Mesodermal cell (in vitro differentiated cells): Measurements from ENCODE around the gene HECTD4.

Experiments
- H3K27ac ChIP-seq: 2 replicates; pipeline ENCODE4 v1.7.0; 2013; ENCODE audit warnings: mild to moderate bottlenecking, low read depth, low read length, moderate library complexity; ENCODE audit not compliant: severe bottlenecking
- H3K36me3 ChIP-seq: 2 replicates; pipeline ENCODE4 v1.7.1; 2013; ENCODE audit warnings: mild to moderate bottlenecking, low read length, moderate library complexity; ENCODE audit not compliant: control insufficient read depth, insufficient read depth
- H3K4me1 ChIP-seq: one replicate; pipeline ENCODE4 v1.7.1; 2013; ENCODE audit warnings: mild to moderate bottlenecking, low read length; ENCODE audit not compliant: insufficient read depth, control insufficient read depth, poor library complexity, severe bottlenecking
- H3K4me3 ChIP-seq: 2 replicates; pipeline ENCODE4 v1.7.0; 2013; ENCODE audit warnings: low read length, control low read depth, mild to moderate bottlenecking; ENCODE audit not compliant: insufficient read depth, poor library complexity, severe bottlenecking; ENCODE audit errors: extremely low read depth
- H3K9me3 ChIP-seq: 2 replicates; pipeline ENCODE4 v1.7.1; 2013; ENCODE audit warnings: mild to moderate bottlenecking, low read length, moderate library complexity; ENCODE audit not compliant: control insufficient read depth
- WGBS, 2 experiments: methylation state at CpG; one replicate each; pipeline ENCODE4 v1.1.5; 2013; ENCODE audit warnings: missing lambda C conversion rate in 2 of 2; ENCODE audit not compliant: insufficient coverage in 2 of 2; 5-methylcytosine and 5-hydroxymethylcytosine counted together

HECTD4 gene

DNA sequence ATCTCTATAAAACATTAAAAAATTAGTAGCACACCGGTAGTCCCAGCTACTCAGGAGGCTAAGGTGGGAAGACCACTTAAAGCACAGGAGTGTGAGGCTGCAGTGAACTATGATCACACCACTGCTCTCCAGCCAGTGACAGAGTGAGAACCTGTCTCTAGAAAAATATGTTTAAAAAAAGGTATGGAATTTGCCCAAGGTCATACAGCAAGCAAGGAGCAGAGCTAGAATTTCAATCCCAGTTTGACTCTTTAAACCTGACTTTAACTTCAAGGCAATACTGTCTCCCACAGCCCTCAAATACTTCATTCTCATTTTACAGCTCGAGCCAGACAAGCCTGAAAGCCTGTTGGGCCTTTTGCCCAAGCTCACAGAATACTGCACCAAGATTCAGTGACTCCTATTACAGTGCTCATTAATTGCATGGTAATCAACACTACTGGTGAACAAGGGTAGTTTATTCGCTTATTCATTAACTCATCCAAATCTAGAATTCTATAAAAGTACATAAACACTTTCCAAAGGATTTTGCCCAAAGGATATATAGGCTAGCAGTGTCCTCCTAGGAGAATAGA is 8.0 kb downstream of the HECTD4 start:
- H3K36me3 ChIP-seq: peaks cover 6% of the 10 kb centered on the region
- peaks cover 3% of the 10 kb centered on the region for H3K4me1 ChIP-seq
- H3K9me3 ChIP-seq: no peaks in the 10 kb centered on the region
- H3K27ac ChIP-seq: no peak overlapping the region
- WGBS, 2 experiments: 100% methylated on average over 1 to 2 of the region's 3 CpGs
- H3K4me3 ChIP-seq: no peak overlapping the region

- 91 to 92% methylated on average over 6 of the region's 8 CpGs for WGBS, 2 experiments
- no peaks in the 10 kb centered on the region for H3K9me3 ChIP-seq
Observed at GRCh38 chr12:112370868-112371510, 11.2 kb downstream of the HECTD4 start.

GRCh38 chr12:112370199-112370598 is 12.0 kb downstream of the HECTD4 start:
- no CpG with 5 or more reads among the region's 1 CpG for WGBS, 2 experiments
- no peak overlapping the region for H3K27ac ChIP-seq
- peaks cover 3% of the 10 kb centered on the region for H3K36me3 ChIP-seq
- H3K9me3 ChIP-seq: no peaks in the 10 kb centered on the region
- no peak overlapping the region for H3K4me3 ChIP-seq
- peaks cover 3% of the 10 kb centered on the region for H3K4me1 ChIP-seq

More at GRCh38 chr12:112370868-112371510, 11.2 kb downstream of the HECTD4 start:
- no peak overlapping the region for H3K27ac ChIP-seq
- peaks cover 3% of the 10 kb centered on the region for H3K4me1 ChIP-seq
- H3K4me3 ChIP-seq: no peak overlapping the region
- H3K36me3 ChIP-seq: peaks cover 6% of the 10 kb centered on the region

DNA sequence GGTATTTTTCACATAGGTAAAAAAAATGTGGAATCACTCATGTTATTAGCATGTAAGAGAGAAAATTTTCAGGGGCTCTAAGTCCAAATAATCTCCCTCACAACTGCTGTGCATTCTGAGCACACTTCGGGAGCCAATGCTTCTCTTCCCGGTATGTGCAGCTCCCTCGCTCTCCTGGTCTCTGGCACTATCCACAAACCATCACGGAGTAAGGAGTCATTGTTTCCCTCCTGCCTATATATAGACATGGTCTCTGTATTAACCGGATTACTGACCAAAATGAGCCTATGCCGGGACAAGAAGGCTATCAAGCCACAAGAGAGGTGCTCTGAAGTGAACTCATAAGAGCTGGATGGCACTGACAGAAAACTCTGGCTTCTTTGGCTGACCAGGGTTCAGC is 13.4 kb downstream of the HECTD4 start:
- H3K9me3 ChIP-seq: no peaks in the 10 kb centered on the region
- 91 to 94% methylated on average over 6 of the region's 6 CpGs for WGBS, 2 experiments
- no peaks in the 10 kb centered on the region for H3K36me3 ChIP-seq
- H3K4me3 ChIP-seq: no peak overlapping the region
- H3K4me1 ChIP-seq: peaks cover 3% of the 10 kb centered on the region
- H3K27ac ChIP-seq: no peak overlapping the region

- no peak overlapping the region for H3K27ac ChIP-seq
- peaks cover 3% of the 10 kb centered on the region for H3K4me1 ChIP-seq
- no peaks in the 10 kb centered on the region for H3K9me3 ChIP-seq
- no peak overlapping the region for H3K4me3 ChIP-seq
- no peaks in the 10 kb centered on the region for H3K36me3 ChIP-seq
- 90 to 100% methylated on average over 1 to 2 of the region's 3 CpGs for WGBS, 2 experiments
Observed at GRCh38 chr12:112367965-112368364, 14.3 kb downstream of the HECTD4 start.

DNA sequence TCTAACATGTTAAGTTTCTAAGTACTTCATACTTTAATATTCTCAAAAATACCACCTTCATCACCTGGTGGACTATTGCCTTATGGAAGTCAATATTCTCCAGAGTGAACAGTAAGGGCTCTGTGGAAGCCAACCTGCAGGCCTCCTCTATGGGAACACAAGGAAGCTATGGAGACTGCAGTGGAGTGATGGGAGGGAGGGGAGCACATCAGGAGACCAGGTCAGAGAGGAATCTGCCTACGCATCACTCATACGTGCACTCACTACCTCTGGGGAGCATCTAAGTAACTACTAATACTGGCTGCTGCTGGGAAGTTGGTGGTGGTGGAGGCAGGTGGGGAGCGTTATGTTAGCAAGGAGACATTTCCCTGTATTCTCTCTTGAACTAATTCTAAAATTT is 19.9 kb downstream of the HECTD4 start:
- no peak overlapping the region for H3K27ac ChIP-seq
- 77% methylated on average over 2 of the region's 3 CpGs; no CpG with 5 or more reads in 1 of the 2 experiments for WGBS, 2 experiments
- peaks cover under 1% of the 10 kb centered on the region for H3K4me1 ChIP-seq
- H3K9me3 ChIP-seq: no peaks in the 10 kb centered on the region
- no peaks in the 10 kb centered on the region for H3K36me3 ChIP-seq
- H3K4me3 ChIP-seq: no peak overlapping the region

DNA sequence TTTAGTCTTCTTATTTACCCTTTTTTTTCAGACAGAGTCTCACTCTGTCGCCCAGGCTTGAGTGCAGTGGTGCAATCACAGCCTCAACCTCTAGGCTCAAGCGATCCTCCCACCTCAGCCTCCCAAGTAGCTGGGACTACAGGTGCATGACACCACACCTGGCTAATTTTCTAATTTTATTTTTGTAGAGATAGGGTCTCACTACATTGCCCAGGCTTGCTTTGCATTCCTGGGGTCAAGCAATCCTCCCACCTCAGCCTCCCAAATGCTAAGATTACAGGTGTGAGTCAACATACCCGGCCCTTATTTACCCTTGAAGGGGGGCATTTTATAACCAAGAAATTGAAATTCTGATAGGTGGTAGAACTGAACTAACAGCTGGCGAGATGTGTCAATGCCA is 21.0 kb downstream of the HECTD4 start:
- no peak overlapping the region for H3K27ac ChIP-seq
- 90 to 100% methylated on average over 2 of the region's 4 CpGs for WGBS, 2 experiments
- H3K4me1 ChIP-seq: peaks cover 5% of the 10 kb centered on the region
- no peaks in the 10 kb centered on the region for H3K9me3 ChIP-seq
- H3K36me3 ChIP-seq: no peaks in the 10 kb centered on the region
- H3K4me3 ChIP-seq: no peak overlapping the region

DNA sequence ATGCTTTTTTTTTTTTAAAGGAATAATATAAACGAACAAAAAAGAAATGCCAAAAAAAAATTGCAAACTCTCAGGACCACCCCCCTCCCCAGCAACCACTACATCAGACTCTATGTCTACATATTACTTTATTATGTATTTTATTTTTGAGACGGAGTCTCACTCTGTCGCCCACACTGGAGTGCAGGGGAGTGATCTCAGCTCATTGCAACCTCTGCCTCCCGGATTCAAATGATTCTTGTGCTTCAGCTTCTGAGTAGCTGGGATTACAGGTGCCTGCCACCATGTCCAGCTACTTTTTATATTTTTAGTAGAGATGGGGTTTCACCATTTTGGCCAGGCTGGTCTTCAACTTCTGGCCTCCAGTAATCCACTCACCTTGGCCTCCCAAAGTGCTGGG is 22.9 kb downstream of the HECTD4 start:
- no peak overlapping the region for H3K4me3 ChIP-seq
- no peak overlapping the region for H3K27ac ChIP-seq
- no peaks in the 10 kb centered on the region for H3K36me3 ChIP-seq
- H3K4me1 ChIP-seq: peaks cover 5% of the 10 kb centered on the region
- H3K9me3 ChIP-seq: no peaks in the 10 kb centered on the region
- WGBS, 2 experiments: 83 to 100% methylated on average over 1 to 2 of the region's 4 CpGs

DNA sequence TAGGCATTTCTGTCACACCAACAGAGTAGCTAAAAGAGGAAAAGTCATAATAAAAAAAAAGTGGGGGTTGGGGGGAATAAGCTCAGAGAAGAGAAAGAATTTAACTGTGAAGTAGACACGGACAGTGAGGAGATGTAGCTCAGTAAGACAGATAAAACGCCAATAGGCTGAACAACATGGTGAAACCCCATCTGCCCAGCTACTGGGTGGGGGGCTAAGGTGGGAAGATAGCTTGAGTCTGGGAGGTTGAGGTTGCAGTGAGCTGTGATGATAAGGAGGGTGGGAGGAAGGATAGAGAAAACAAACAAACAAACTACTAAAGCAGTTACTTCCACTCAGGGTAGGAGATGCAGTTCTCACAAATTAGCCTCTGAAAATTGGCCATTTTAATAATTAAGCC is 25.0 kb downstream of the HECTD4 start:
- H3K4me3 ChIP-seq: no peak overlapping the region
- H3K36me3 ChIP-seq: no peaks in the 10 kb centered on the region
- 86 to 92% methylated on average over 2 of the region's 2 CpGs for WGBS, 2 experiments
- peaks cover 5% of the 10 kb centered on the region for H3K4me1 ChIP-seq
- no peak overlapping the region for H3K27ac ChIP-seq
- H3K9me3 ChIP-seq: no peaks in the 10 kb centered on the region

- Histone ChIP-seq H3K9me3 (no peaks in the 10 kb centered on the region), H3K4me1 (peaks cover 5% of the 10 kb centered on the region), H3K36me3 (no peaks in the 10 kb centered on the region), H3K4me3 (no peak overlapping the region), H3K27ac (no peak overlapping the region)
- WGBS, 2 experiments: 94 to 96% methylated on average over 2 to 3 of the region's 4 CpGs
Observed at GRCh38 chr12:112354399-112354798, 27.8 kb downstream of the HECTD4 start.

DNA sequence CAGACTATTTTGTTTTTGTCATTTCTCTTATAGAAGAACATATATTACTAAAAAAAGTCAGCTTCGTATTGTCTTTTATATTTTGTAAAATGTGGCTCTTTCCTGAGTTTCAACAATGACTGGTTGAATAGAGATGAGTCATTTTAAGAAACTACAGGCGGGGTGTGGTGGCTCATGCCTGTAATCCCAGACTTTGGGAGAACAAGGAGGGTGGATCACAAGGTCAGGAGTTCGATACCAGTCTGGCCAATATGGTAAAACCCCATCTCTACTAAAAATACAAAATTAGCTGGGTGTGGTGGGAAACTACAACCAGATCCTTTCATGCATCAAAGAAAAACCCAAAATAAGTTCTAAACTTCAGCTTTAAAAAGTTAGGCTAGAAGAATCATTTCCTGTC is 28.8 kb downstream of the HECTD4 start:
- no peaks in the 10 kb centered on the region for H3K9me3 ChIP-seq
- H3K36me3 ChIP-seq: no peaks in the 10 kb centered on the region
- no peak overlapping the region for H3K4me3 ChIP-seq
- H3K27ac ChIP-seq: no peak overlapping the region
- WGBS, 2 experiments: 100% methylated on average over 1 of the region's 3 CpGs; no CpG with 5 or more reads in 1 of the 2 experiments
- peaks cover 5% of the 10 kb centered on the region for H3K4me1 ChIP-seq
